PC-9 (cell line): ENCODE results near the gene SFMBT2. TPM values are rescaled to one million over a fixed set of nuclear protein-coding genes. Genes with fewer than 3 reads are reported as not detected.

Experiments used
- BruUV-seq: library from RNA; stranded (reverse); fragments of 400-500 nt; replicated peaks from 2 replicates; lab custom pipeline; 2021; lab: Mats Ljungman, UMichigan
- CTCF ChIA-PET: fragments of 300-600 bp; sonication (Branson Sonifier 250); formaldehyde crosslinking; loops from one replicate; lab custom pipeline; 2022; ENCODE audit warnings: antibody characterized with exemption; lab: Charles Lee
- POLR2A ChIA-PET: fragments of 300-600 bp; sonication (Branson Sonifier 250); formaldehyde crosslinking; loops from one replicate; lab custom pipeline; 2022; ENCODE audit warnings: antibody characterized with exemption; ENCODE audit not compliant: unreplicated experiment; lab: Charles Lee
- DNase-seq, 2 experiments: peaks; one replicate each; pipeline versions ENCODE4 v3.0.0 to v3.0.0-alpha.2; 2015 to 2022; ENCODE audit warnings: mixed read lengths in 1 of 2
- H2AFZ ChIP-seq: fragments of 200-600 bp; sonication (generic); 2 replicates; pipeline ENCODE4 v1.8.1; 2017; ENCODE audit warnings: antibody characterized with exemption
- H3F3A ChIP-seq: fragments of 200-600 bp; sonication (generic); 2 replicates; pipeline ENCODE4 v1.8.1; 2017; ENCODE audit warnings: antibody characterized with exemption, mild to moderate bottlenecking, low read depth; ENCODE audit not compliant: insufficient read depth
- H3K27ac ChIP-seq: fragments of 200-600 bp; sonication (generic); 2 replicates; pipeline ENCODE4 v1.6.1; 2016; ENCODE audit warnings: mixed run types
- H3K27me3 ChIP-seq: fragments of 200-600 bp; sonication (generic); 2 replicates; pipeline ENCODE4 v1.6.1; 2016; ENCODE audit warnings: low read depth, mixed run types; ENCODE audit not compliant: insufficient read depth
- H3K36me3 ChIP-seq: fragments of 200-600 bp; sonication (generic); 2 replicates; pipeline ENCODE4 v1.6.1; 2016; ENCODE audit warnings: low read depth, mixed run types
- H3K4me1 ChIP-seq: fragments of 200-600 bp; sonication (generic); replicated peaks from 2 replicates; pipeline ENCODE4 v1.6.1; 2016; ENCODE audit warnings: mixed run types; ENCODE audit not compliant: insufficient read depth
- H3K4me2 ChIP-seq: fragments of 200-600 bp; sonication (generic); 2 replicates; pipeline ENCODE4 v1.6.1; 2017; ENCODE audit warnings: mixed run types
- H3K4me3 ChIP-seq: fragments of 200-600 bp; sonication (generic); 2 replicates; pipeline ENCODE4 v1.6.1; 2016; ENCODE audit warnings: mixed run types
- H3K79me2 ChIP-seq: fragments of 200-600 bp; sonication (generic); 2 replicates; pipeline ENCODE4 v1.6.1; 2017; ENCODE audit warnings: low read depth, mixed run types
- H3K9me2 ChIP-seq: fragments of 200-600 bp; sonication (generic); 2 replicates; pipeline ENCODE4 v1.8.1; 2017; ENCODE audit warnings: mild to moderate bottlenecking; ENCODE audit not compliant: insufficient read depth
- H3K9me3 ChIP-seq: fragments of 200-600 bp; sonication (generic); 2 replicates; pipeline ENCODE4 v1.8.1; 2016; ENCODE audit warnings: low read depth; ENCODE audit not compliant: insufficient read depth
- H4K20me1 ChIP-seq: fragments of 200-600 bp; sonication (generic); 2 replicates; pipeline ENCODE4 v1.8.1; 2017; ENCODE audit not compliant: insufficient read depth
- EZH2 ChIP-seq: fragments of 200-600 bp; sonication (generic); IDR thresholded peaks from 2 replicates; pipeline ENCODE4 v1.8.0; 2017; ENCODE audit warnings: antibody characterized with exemption, low read depth
- intact Hi-C: fragments of 100-400 bp; cut with micrococcal nuclease; formaldehyde crosslinking; loops from one replicate; pipeline ENCODE4 v1.10.0; 2022; ENCODE audit not compliant: unreplicated experiment
- total RNA-seq: library from RNA; stranded (reverse); gene quantifications from 2 replicates; pipeline ENCODE4 v1.2.3, GENCODE V29; 2021
- TF ChIP-seq, protein P1 (sequence below): fragments of 200-600 bp; sonication (generic); conservative IDR thresholded peaks from 2 replicates; pipeline ENCODE4 v1.6.1; 2017; ENCODE audit warnings: mixed run types, antibody characterized with exemption, mild to moderate bottlenecking, moderate library complexity

SFMBT2 gene
- total RNA-seq, 1 experiment from 2014 or later = 0.07 TPM

DNA sequence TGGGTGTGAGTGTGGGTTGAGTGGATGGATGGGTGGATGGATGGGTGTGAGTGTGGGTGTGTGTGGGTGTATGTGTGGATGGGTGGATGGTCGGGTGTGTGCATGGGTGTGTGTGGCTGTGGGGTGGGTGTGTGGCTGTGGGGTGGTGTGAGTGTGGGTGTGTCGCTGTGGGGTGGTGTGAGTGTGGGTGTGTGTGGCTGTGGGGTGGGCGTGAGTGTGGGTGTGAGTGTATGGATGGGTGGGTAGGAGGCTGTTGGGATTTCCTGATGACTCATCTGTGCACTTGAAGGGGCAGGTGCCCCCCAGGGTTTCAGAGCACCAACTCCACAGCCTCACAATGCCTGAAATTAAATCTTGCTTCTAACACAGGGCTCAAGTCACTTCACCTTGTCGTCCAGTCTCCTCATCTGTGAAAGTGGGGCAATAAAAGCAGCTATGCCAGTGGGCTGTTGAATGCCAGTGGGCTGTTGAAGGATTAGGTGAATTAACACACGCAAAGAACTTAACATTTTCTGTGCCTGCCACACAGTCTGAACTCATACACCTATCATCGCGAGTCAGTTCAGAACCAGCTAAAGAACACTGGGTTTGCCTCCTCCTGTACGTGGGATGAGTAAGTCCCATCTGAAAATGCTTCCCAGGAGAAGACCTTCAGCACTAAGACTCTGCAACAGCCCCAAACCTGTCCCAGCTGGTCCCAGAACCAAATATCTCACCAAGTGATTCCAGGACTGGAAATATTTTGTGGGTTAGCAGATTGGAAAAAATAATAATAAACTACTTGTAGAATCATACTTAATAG, 32.0 kb downstream of the SFMBT2 start:
- no peak overlapping the region for H3K4me3 ChIP-seq
- ChIA-PET POLR2A (no interaction called here), CTCF (no interaction called here)
- H3K9me2 ChIP-seq = no peaks in the 10 kb centered on the region
- peaks cover 10% of the 10 kb centered on the region for H3K27me3 ChIP-seq
- H2AFZ ChIP-seq = no peak overlapping the region
- H3K79me2 ChIP-seq = no peaks in the 10 kb centered on the region
- no peaks in the 10 kb centered on the region for H4K20me1 ChIP-seq
- H3F3A ChIP-seq = no peaks in the 10 kb centered on the region
- DNase-seq = no peak
- H3K9me3 ChIP-seq = no peaks in the 10 kb centered on the region
- no TSS peak for BruUV-seq
- no peak for TF ChIP-seq EZH2
- TF ChIP-seq, protein P1, sequence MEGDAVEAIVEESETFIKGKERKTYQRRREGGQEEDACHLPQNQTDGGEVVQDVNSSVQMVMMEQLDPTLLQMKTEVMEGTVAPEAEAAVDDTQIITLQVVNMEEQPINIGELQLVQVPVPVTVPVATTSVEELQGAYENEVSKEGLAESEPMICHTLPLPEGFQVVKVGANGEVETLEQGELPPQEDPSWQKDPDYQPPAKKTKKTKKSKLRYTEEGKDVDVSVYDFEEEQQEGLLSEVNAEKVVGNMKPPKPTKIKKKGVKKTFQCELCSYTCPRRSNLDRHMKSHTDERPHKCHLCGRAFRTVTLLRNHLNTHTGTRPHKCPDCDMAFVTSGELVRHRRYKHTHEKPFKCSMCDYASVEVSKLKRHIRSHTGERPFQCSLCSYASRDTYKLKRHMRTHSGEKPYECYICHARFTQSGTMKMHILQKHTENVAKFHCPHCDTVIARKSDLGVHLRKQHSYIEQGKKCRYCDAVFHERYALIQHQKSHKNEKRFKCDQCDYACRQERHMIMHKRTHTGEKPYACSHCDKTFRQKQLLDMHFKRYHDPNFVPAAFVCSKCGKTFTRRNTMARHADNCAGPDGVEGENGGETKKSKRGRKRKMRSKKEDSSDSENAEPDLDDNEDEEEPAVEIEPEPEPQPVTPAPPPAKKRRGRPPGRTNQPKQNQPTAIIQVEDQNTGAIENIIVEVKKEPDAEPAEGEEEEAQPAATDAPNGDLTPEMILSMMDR = no peak
- H3K27ac ChIP-seq = no peak overlapping the region
- no peak overlapping the region for H3K4me2 ChIP-seq
- intact Hi-C loops = no loop called here
- H3K36me3 ChIP-seq = no peaks in the 10 kb centered on the region
- H3K4me1 ChIP-seq = no peaks in the 10 kb centered on the region

GRCh38 chr10:7377614-7378248, 33.1 kb downstream of the SFMBT2 start:
- POLR2A ChIA-PET = no interaction called here
- Histone ChIP-seq H3K4me2 (no peak overlapping the region), H4K20me1 (no peaks in the 10 kb centered on the region), H3K36me3 (no peaks in the 10 kb centered on the region), H3K4me3 (no peak overlapping the region), H3K9me2 (no peaks in the 10 kb centered on the region), H3K27ac (no peak overlapping the region), H3K9me3 (no peaks in the 10 kb centered on the region), H2AFZ (no peak overlapping the region), H3F3A (no peaks in the 10 kb centered on the region), H3K4me1 (no peaks in the 10 kb centered on the region), H3K27me3 (peaks cover 13% of the 10 kb centered on the region; the same call in 1 of the 2 replicates), H3K79me2 (no peaks in the 10 kb centered on the region)
- CTCF ChIA-PET = no interaction called here
- DNase-seq = no peak
- no TSS peak for BruUV-seq
- TF ChIP-seq EZH2 = no peak
- intact Hi-C loops = no loop called here

DNA sequence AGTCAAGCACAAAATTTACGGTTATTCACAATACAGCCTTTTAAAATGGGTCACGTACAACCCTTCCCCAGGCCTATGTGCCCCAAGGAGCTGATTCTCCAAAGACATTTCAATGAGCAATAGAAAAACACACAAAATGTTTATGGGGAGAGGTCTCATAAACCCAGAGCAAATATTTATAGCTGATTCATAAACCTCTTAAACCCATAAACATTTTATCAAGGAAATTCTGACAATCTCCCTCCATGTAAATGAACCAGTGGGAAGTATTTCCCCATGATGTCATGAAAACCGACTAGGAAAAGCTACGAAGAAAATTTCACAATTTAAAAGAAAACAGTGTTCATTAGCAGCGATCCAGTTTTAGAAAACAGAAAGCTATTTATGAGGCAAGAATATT, 36.0 kb downstream of the SFMBT2 start:
- no peak for DNase-seq
- Histone ChIP-seq H3K4me2 (no peak overlapping the region), H3F3A (no peaks in the 10 kb centered on the region), H4K20me1 (no peaks in the 10 kb centered on the region), H3K27ac (no peak overlapping the region), H3K9me3 (no peaks in the 10 kb centered on the region), H2AFZ (no peak overlapping the region), H3K9me2 (no peaks in the 10 kb centered on the region), H3K4me1 (no peaks in the 10 kb centered on the region), H3K27me3 (peaks cover 24% of the 10 kb centered on the region; the same call in 1 of the 2 replicates), H3K79me2 (no peaks in the 10 kb centered on the region), H3K4me3 (no peak overlapping the region), H3K36me3 (no peaks in the 10 kb centered on the region)
- ChIA-PET CTCF (no interaction called here), POLR2A (no interaction called here)
- no TSS peak for BruUV-seq
- no peak for TF ChIP-seq EZH2
- TF ChIP-seq, protein P1 = no peak
- intact Hi-C loops = no loop called here
